ENCODE data around the gene FOXO1.

The FOXO1 gene

GRCh38 chr13:40539576-40540327, 126.7 kb downstream of the FOXO1 start:
- no peak for DNase-seq

- no peak for DNase-seq
Measured at GRCh38 chr13:40537146-40537895, 129.1 kb downstream of the FOXO1 start.

GRCh38 chr13:40536443-40537113, 129.9 kb downstream of the FOXO1 start:
- no peak for DNase-seq

- DNase-seq: no peak
Measured at GRCh38 chr13:40535345-40535836, 131.1 kb downstream of the FOXO1 start.

- DNase-seq: no peak
Measured at GRCh38 chr13:40534456-40534855, 132.0 kb downstream of the FOXO1 start.

- no peak for DNase-seq
Measured at GRCh38 chr13:40533072-40533471, 133.4 kb downstream of the FOXO1 start.

GRCh38 chr13:40530961-40531360, 135.5 kb downstream of the FOXO1 start:
- DNase-seq: no peak

GRCh38 chr13:40528881-40529280, 137.6 kb downstream of the FOXO1 start:
- no peak for DNase-seq

GRCh38 chr13:40527914-40528313, 138.5 kb downstream of the FOXO1 start:
- no peak for DNase-seq

- no peak for DNase-seq
Measured at GRCh38 chr13:40522282-40522681, 144.2 kb downstream of the FOXO1 start.

- no peak for DNase-seq
Measured at GRCh38 chr13:40520916-40521315, 145.5 kb downstream of the FOXO1 start.

GRCh38 chr13:40519637-40520036, 146.8 kb downstream of the FOXO1 start:
- no peak for DNase-seq

- DNase-seq: no peak
Measured at GRCh38 chr13:40518481-40518882, 148.0 kb downstream of the FOXO1 start.

GRCh38 chr13:40517486-40518480, 148.7 kb downstream of the FOXO1 start:
- DNase-seq: no peak

- DNase-seq: no peak
Measured at GRCh38 chr13:40515702-40516101, 150.7 kb downstream of the FOXO1 start.

GRCh38 chr13:40514802-40515201, 151.6 kb downstream of the FOXO1 start:
- no peak for DNase-seq

GRCh38 chr13:40509876-40510275, 156.6 kb downstream of the FOXO1 start:
- DNase-seq: no peak

GRCh38 chr13:40508767-40509342, 157.6 kb downstream of the FOXO1 start:
- DNase-seq: no peak

- no peak for DNase-seq
Measured at GRCh38 chr13:40508127-40508526, 158.3 kb downstream of the FOXO1 start.

- no peak for DNase-seq
Measured at GRCh38 chr13:40506592-40507446, 159.6 kb downstream of the FOXO1 start.

All from SHP77 treated with DMSO at 0.1 percent for 48 hours (cell line).